ENCODE results near the gene ERAS.
A peak's percentile ranks its signal among the peaks of the same experiment; 100 is the strongest.

The ERAS gene

GRCh38 chrX:48823053-48823452, 3.3 kb upstream of the ERAS start:
- Histone ChIP-seq H3K4me3 (ENCODE audit: low read length) (no peak overlapping the region), H3K4me2 (ENCODE audit: low read length) (no peak overlapping the region), H3K36me3 (ENCODE audit: insufficient read depth, low read length) (peaks cover 7% of the 10 kb centered on the region), H3K9me3 (replicated peaks; ENCODE audit: low read length) (no peaks in the 10 kb centered on the region), H3K4me1 (ENCODE audit: control insufficient read depth, insufficient read depth, low read length) (no peaks in the 10 kb centered on the region), H3K27me3 (ENCODE audit: control insufficient read depth, insufficient read depth, low read length) (no peaks in the 10 kb centered on the region), H3K9ac (ENCODE audit: low read depth, low read length) (no peak overlapping the region)

- no peaks in the 10 kb centered on the region for H3K4me1 ChIP-seq (ENCODE audit: control insufficient read depth, insufficient read depth, low read length)
- H3K27me3 ChIP-seq (ENCODE audit: control insufficient read depth, insufficient read depth, low read length), result no peaks in the 10 kb centered on the region
- no peak overlapping the region for H3K4me3 ChIP-seq (ENCODE audit: low read length)
- peaks cover 4% of the 10 kb centered on the region for H3K36me3 ChIP-seq (ENCODE audit: insufficient read depth, low read length)
- H3K9ac ChIP-seq (ENCODE audit: low read depth, low read length), result no peak overlapping the region
- H3K9me3 ChIP-seq (replicated peaks; ENCODE audit: low read length), result no peaks in the 10 kb centered on the region
- H3K4me2 ChIP-seq (ENCODE audit: low read length), result no peak overlapping the region
Measured at GRCh38 chrX:48824066-48824465, 2.2 kb upstream of the ERAS start.

GRCh38 chrX:48826876-48827653, 752 bp downstream of the ERAS start:
- Histone ChIP-seq H3K27me3 (ENCODE audit: control insufficient read depth, insufficient read depth, low read length) (peaks cover 6% of the 10 kb centered on the region), H3K4me1 (ENCODE audit: control insufficient read depth, insufficient read depth, low read length) (no peaks in the 10 kb centered on the region), H3K9me3 (replicated peaks; ENCODE audit: low read length) (no peaks in the 10 kb centered on the region), H3K9ac (ENCODE audit: low read depth, low read length) (no peak overlapping the region), H3K4me3 (ENCODE audit: low read length) (no peak overlapping the region), H3K36me3 (ENCODE audit: insufficient read depth, low read length) (peaks cover 4% of the 10 kb centered on the region), H3K4me2 (ENCODE audit: low read length) (no peak overlapping the region)

GRCh38 chrX:48827654-48827968, 1.3 kb downstream of the ERAS start:
- Histone ChIP-seq H3K9me3 (replicated peaks; ENCODE audit: low read length) (no peaks in the 10 kb centered on the region), H3K9ac (ENCODE audit: low read depth, low read length) (no peak overlapping the region), H3K4me2 (ENCODE audit: low read length) (no peak overlapping the region), H3K4me3 (ENCODE audit: low read length) (no peak overlapping the region), H3K4me1 (ENCODE audit: control insufficient read depth, insufficient read depth, low read length) (no peaks in the 10 kb centered on the region), H3K27me3 (ENCODE audit: control insufficient read depth, insufficient read depth, low read length) (peaks cover 6% of the 10 kb centered on the region), H3K36me3 (ENCODE audit: insufficient read depth, low read length) (peaks cover 4% of the 10 kb centered on the region)

- no peaks in the 10 kb centered on the region for H3K4me1 ChIP-seq (ENCODE audit: control insufficient read depth, insufficient read depth, low read length)
- no peak overlapping the region for H3K4me2 ChIP-seq (ENCODE audit: low read length)
- H3K27me3 ChIP-seq (ENCODE audit: control insufficient read depth, insufficient read depth, low read length), result peaks cover 6% of the 10 kb centered on the region
- H3K36me3 ChIP-seq (ENCODE audit: insufficient read depth, low read length), result no peaks in the 10 kb centered on the region
- H3K9me3 ChIP-seq (replicated peaks; ENCODE audit: low read length), result no peaks in the 10 kb centered on the region
- no peak overlapping the region for H3K9ac ChIP-seq (ENCODE audit: low read depth, low read length)
- H3K4me3 ChIP-seq (ENCODE audit: low read length), result no peak overlapping the region
Measured at GRCh38 chrX:48829016-48829735, 2.9 kb downstream of the ERAS start.

- Histone ChIP-seq H3K4me1 (ENCODE audit: control insufficient read depth, insufficient read depth, low read length) (no peaks in the 10 kb centered on the region), H3K27me3 (ENCODE audit: control insufficient read depth, insufficient read depth, low read length) (peaks cover 22% of the 10 kb centered on the region), H3K4me3 (ENCODE audit: low read length) (no peak overlapping the region), H3K9me3 (replicated peaks; ENCODE audit: low read length) (no peaks in the 10 kb centered on the region), H3K9ac (ENCODE audit: low read depth, low read length) (no peak overlapping the region), H3K4me2 (ENCODE audit: low read length) (no peak overlapping the region), H3K36me3 (ENCODE audit: insufficient read depth, low read length) (no peaks in the 10 kb centered on the region)
Measured at GRCh38 chrX:48831136-48831908, 5.0 kb downstream of the ERAS start.

GRCh38 chrX:48831909-48832291, 5.6 kb downstream of the ERAS start:
- H3K36me3 ChIP-seq (ENCODE audit: insufficient read depth, low read length), result no peaks in the 10 kb centered on the region
- H3K9ac ChIP-seq (ENCODE audit: low read depth, low read length), result no peak overlapping the region
- H3K4me3 ChIP-seq (ENCODE audit: low read length), result no peak overlapping the region
- peaks cover 23% of the 10 kb centered on the region for H3K27me3 ChIP-seq (ENCODE audit: control insufficient read depth, insufficient read depth, low read length)
- H3K4me2 ChIP-seq (ENCODE audit: low read length), result no peak overlapping the region
- H3K9me3 ChIP-seq (replicated peaks; ENCODE audit: low read length), result no peaks in the 10 kb centered on the region
- H3K4me1 ChIP-seq (ENCODE audit: control insufficient read depth, insufficient read depth, low read length), result no peaks in the 10 kb centered on the region

GRCh38 chrX:48833542-48834138, 7.3 kb downstream of the ERAS start:
- no peaks in the 10 kb centered on the region for H3K4me1 ChIP-seq (ENCODE audit: control insufficient read depth, insufficient read depth, low read length)
- no peak overlapping the region for H3K9ac ChIP-seq (ENCODE audit: low read depth, low read length)
- peaks cover 23% of the 10 kb centered on the region for H3K27me3 ChIP-seq (ENCODE audit: control insufficient read depth, insufficient read depth, low read length)
- no peak overlapping the region for H3K4me3 ChIP-seq (ENCODE audit: low read length)
- H3K36me3 ChIP-seq (ENCODE audit: insufficient read depth, low read length), result no peaks in the 10 kb centered on the region
- no peak overlapping the region for H3K4me2 ChIP-seq (ENCODE audit: low read length)
- H3K9me3 ChIP-seq (replicated peaks; ENCODE audit: low read length), result no peaks in the 10 kb centered on the region

GRCh38 chrX:48834383-48834709, 8.0 kb downstream of the ERAS start:
- peaks cover 23% of the 10 kb centered on the region for H3K27me3 ChIP-seq (ENCODE audit: control insufficient read depth, insufficient read depth, low read length)
- no peak overlapping the region for H3K9ac ChIP-seq (ENCODE audit: low read depth, low read length)
- H3K4me1 ChIP-seq (ENCODE audit: control insufficient read depth, insufficient read depth, low read length), result no peaks in the 10 kb centered on the region
- no peaks in the 10 kb centered on the region for H3K9me3 ChIP-seq (replicated peaks; ENCODE audit: low read length)
- no peak overlapping the region for H3K4me3 ChIP-seq (ENCODE audit: low read length)
- no peak overlapping the region for H3K4me2 ChIP-seq (ENCODE audit: low read length)
- no peaks in the 10 kb centered on the region for H3K36me3 ChIP-seq (ENCODE audit: insufficient read depth, low read length)

- peak within 1 kb of the TSS; percentile 64 for H3K4me2 ChIP-seq (ENCODE audit: low read length)
- H3K4me1 ChIP-seq (ENCODE audit: control insufficient read depth, insufficient read depth, low read length), result no peaks in the 10 kb centered on the region
- H3K4me3 ChIP-seq (ENCODE audit: low read length), result no peak within 1 kb of the TSS
- H3K36me3 ChIP-seq (ENCODE audit: insufficient read depth, low read length), result no peaks in the 10 kb centered on the region
- no peaks in the 10 kb centered on the region for H3K9me3 ChIP-seq (replicated peaks; ENCODE audit: low read length)
- H3K9ac ChIP-seq (ENCODE audit: low read depth, low read length), result no peak within 1 kb of the TSS
- H3K27me3 ChIP-seq (ENCODE audit: control insufficient read depth, insufficient read depth, low read length), result peaks cover 23% of the 10 kb centered on the region
Measured at GRCh38 chrX:48835524-48836329, 9.4 kb downstream of the ERAS start, which contains the start of gene PCSK1N. PCSK1N (minus strand) TSS chrX:48835610; CDS start chrX:48835532, 78 bp downstream.

- Histone ChIP-seq H3K4me2 (ENCODE audit: low read length) (no peak overlapping the region), H3K4me1 (ENCODE audit: control insufficient read depth, insufficient read depth, low read length) (no peaks in the 10 kb centered on the region), H3K9ac (ENCODE audit: low read depth, low read length) (no peak overlapping the region), H3K27me3 (ENCODE audit: control insufficient read depth, insufficient read depth, low read length) (peaks cover 12% of the 10 kb centered on the region), H3K9me3 (replicated peaks; ENCODE audit: low read length) (no peaks in the 10 kb centered on the region), H3K36me3 (ENCODE audit: insufficient read depth, low read length) (no peaks in the 10 kb centered on the region), H3K4me3 (ENCODE audit: low read length) (no peak overlapping the region)
Measured at GRCh38 chrX:48839686-48840085, 13.4 kb downstream of the ERAS start.

All from skeletal muscle satellite cell (primary cell).